ENCODE measurements around the gene MRPS7.
"Not testable (repeated sequence)": the region's sequence is repeated elsewhere in the genome, so short reads cannot be mapped to it uniquely, and the experiment has no call there.

MRPS7 gene

DNA sequence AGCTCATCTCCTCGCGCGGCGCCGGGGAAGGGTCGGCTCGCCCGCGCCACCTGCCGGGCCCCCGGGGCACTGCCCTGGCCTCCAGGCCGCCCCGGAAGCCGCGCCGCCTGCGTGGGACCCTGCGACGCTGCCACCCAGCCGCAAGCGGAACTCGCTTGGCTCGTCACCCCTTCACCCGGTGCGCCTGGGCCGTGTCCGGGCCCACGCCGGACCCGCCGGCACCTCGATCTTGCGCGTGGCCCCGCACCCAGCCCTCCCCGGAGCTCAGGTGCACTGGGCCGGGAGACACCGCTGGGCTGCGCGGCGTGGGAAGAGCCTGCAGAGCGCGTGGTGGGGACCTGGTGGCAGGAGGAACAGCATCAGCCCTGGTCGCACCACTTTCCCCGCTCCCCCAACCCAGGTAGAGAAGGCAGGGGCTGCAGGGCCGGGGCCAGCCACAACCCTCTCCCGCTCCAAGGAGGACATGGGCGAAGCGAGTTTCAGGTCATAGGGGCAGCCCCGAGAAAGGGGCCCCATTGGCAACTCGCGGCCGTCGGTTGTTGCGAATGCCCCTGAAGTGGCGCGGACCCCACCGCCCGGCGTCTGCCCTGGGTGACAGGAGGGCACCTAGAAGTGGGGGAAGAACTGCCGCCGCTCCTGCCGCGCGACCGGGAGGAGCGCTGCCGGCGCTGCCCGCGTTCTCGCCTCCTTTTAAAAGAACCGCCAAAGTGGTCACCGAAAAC, 9.7 kb downstream of the MRPS7 start:
- peak; percentile 81 for DNase-seq (ENCODE audit: low spot score)

- no peak for DNase-seq (ENCODE audit: low spot score)
Measured at GRCh38 chr17:75271955-75272847, 10.5 kb downstream of the MRPS7 start.

GRCh38 chr17:75272848-75273184, 11.1 kb downstream of the MRPS7 start:
- DNase-seq (ENCODE audit: low spot score): no peak

GRCh38 chr17:75273977-75274708, 12.5 kb downstream of the MRPS7 start:
- no peak for DNase-seq (ENCODE audit: low spot score)

- DNase-seq (ENCODE audit: low spot score): no peak
Measured at GRCh38 chr17:75277664-75278071, 16.0 kb downstream of the MRPS7 start.

DNA sequence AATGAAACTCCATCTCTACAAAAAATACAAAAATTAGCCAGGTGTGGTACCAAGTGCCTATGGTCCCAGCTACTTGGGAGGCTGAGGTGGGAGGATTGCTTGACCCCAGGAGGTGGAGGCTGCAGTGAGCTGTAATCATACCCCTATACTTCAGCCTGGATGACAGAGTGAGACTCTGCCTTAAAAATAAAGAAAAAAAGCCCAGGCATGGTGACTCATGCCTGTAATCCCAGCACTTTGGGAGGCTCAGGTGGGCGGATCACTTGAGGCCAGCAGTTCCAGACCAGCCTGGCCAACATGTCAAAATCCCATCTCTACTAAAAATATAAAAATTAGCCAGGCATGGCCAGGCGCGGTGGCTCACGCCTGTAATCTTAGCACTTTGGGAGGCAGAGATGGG, 18.5 kb downstream of the MRPS7 start:
- not testable (repeated sequence) for DNase-seq (ENCODE audit: low spot score)

DNA sequence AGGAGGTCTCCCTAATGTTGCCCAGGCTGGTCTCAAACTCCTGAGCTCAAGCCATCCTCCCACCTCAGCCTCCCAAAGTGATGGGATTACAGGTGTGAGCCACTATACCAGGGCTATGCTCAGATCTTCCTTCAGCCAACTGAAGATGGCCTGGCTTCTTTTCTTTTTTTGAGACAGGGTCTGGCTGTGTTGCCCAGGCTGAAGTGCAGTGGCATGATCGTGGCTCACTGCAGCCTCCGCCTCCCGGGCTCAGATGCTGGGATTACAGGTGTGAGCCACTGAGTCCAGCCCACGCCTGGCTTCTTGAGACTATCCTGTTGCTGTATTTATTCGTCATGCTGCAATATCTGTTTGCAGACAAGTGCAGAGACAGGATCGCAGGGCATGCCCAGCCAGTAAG, 23.4 kb downstream of the MRPS7 start:
- no peak for DNase-seq (ENCODE audit: low spot score)

GRCh38 chr17:75287221-75287620, 25.5 kb downstream of the MRPS7 start:
- no peak for DNase-seq (ENCODE audit: low spot score)

DNA sequence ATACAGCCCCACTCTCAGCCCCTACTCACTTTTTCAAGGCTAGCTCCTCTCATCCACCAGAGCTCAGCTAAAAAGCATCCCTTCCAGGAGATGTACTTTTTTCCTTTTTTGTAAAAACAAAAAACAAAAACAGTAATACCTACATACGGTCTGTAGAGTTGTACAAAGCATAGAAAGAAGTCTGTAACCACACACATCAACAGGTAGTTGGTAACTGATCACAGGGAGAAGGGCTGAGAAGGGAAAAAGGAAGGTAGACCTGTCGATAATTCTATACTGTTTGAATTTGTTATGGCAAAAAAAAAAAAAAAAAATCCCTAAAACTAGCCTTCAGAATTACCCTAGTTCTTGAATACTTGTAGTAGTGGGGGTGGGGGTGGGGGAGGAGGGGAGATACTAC, 26.7 kb downstream of the MRPS7 start:
- DNase-seq (ENCODE audit: low spot score): no peak

DNA sequence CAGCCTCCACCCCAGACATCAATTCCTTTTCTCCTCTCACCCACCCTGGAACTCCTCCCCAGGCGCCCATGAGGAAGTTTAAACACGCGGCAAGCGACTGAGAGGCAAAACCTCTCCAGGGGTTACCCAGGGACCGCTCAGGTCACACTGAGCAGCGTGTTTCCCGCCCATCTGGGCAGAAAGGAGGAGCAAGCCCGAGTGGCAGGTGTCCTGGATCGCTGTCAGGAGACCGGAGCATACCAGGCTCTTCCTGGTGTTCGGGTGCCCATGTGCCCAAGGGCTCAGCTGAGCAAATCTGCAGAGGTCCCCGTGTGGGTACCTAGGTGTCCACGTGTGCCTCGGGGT, 27.1 kb downstream of the MRPS7 start:
- no peak for DNase-seq (ENCODE audit: low spot score)

DNA sequence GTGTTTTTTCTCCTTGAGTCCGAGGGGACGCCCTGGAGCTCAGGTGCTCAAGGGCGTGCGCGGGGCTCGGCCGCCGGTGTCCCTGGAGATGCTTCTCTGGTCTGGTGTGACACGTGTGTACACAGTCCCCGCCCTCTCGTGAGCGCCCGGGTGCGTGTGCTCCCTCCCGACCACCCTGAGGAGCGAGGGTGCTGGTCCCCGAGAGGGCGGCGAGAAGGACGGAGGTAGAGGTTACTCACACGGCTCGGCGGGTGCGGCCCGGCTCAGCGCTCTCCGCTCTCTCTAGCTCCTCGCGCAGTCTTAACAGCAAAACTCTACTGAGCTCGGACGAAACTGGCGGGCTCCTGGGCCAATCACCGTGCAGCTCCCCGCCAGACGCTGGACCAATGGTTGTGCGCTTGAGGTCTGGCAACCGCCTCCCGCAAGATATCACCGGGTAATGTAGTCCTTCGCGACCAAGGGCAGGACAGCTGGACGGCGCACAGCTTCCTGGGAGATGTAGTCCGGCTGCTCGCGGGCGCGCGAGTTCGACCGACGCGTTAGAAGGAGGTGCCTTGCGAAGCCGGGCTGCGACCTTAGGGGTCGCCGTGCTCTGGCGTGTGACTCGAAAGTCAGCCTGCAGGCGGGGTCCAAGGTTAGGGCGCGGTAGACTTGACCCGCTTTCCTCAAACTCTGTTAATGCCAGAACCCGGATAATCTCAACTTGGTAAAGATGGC, 27.6 kb downstream of the MRPS7 start, which contains the start of gene SLC25A19:
SLC25A19 (minus strand) TSS at position 319 of the 717 bp plus-strand sequence. CDS start 2,669 bp downstream, outside the sequence.
- DNase-seq (ENCODE audit: low spot score): peak; percentile 99

GRCh38 chr17:75289832-75290337, 28.2 kb downstream of the MRPS7 start:
- DNase-seq (ENCODE audit: low spot score): peak; percentile 66

GRCh38 chr17:75292810-75293448, 31.2 kb downstream of the MRPS7 start:
- DNase-seq (ENCODE audit: low spot score): not testable (repeated sequence)

DNA sequence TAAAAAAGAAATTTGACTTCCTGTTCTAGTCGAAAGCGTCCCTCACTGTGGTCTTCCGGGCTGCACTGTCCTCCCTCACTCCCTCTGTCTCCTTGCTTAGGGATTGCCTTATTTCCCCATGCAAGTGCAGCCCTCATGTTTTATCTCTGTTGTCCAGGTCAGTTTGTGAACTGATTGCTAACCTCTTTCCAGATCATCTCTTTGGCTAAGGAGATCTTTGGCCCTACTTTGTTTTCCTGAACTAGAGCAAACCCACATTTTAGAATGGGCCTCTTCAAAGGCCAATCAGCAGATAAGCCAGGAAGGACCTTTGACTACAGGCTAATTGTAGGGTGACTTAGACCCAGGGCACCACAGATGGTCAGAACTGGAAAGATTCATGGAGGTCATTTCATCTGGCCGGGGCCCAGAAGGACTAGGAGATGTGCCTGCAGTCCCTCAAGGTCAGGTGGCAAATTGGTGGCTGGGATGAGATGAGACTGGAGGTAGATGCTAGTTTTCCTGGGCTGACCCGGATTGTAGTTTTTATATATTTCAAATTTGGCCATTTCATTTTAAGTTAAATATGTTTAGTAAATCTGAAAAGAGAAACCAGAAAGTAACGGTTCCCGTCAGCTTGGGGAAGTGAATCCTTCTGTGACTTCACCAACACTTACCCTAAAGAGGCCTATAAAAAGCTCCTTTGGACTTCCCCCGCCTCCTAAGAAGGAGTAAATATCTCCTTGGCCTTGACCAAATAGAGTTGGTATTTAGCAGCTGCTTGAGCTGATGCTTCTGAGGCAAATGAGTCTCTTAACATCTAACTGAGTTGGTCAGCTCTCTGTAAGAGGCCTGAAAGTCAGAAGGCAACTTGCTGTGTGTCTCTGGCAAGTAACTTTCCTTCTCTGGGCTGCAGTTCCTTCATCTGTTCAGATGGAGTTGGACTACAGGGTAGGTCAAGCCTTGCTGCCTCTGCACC, 33.8 kb downstream of the MRPS7 start:
- no peak for DNase-seq (ENCODE audit: low spot score)

DNA sequence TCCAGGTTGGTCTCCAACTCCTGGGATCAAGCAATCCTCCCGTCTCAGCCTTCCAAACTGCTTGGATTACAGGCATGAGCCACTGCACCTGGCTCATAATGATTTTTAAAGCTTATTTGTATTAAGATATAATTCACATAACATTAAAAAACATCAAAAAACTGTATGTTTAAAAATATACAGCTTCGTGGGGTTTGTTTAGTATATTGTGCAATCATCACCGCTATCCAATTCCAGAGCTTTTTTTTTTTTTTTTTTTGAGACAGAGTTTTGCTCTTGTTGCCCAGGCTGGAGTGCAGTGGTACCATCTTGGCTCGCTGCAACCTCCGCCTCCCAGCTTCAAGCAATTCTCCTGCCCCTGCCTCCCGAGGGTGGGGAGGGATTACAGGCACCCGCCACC, 38.6 kb downstream of the MRPS7 start:
- no peak for DNase-seq (ENCODE audit: low spot score)

GRCh38 chr17:75301049-75301448, 39.4 kb downstream of the MRPS7 start:
- DNase-seq (ENCODE audit: low spot score): no peak

DNA sequence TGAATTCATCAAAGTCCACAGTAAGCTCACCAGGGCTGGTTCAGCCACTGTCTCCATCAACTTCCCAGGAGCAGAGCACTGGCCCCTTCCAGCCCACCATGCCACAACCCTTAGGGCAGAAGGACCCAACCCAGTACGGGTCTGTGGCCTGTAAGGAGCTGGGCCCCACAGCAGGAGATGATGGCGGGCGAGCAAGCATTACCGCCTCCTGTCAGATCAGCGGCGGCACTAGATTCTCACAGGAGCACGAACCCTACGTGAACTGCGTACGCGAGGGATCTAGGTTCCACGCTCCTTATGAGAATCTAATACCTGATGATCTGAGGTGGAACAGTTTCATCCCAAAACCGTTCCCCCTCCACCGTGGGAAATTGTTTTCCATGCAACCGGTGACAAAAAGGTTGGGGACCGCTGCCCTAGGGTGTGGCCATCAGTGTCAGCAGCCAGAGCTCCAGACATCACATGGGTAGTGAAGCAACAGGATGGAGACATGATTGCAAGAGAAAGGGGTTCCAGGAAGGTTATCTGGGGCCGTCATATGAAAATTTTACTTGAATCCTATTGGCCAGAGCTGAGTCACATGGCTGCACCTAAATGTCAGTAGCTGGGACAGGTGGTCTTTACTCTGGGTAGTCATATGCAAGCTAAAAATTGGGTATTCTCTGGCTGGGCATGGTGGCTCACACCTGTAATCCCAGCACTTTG, 40.0 kb downstream of the MRPS7 start:
- no peak for DNase-seq (ENCODE audit: low spot score)

GRCh38 chr17:75307957-75308731, 46.5 kb downstream of the MRPS7 start:
- DNase-seq (ENCODE audit: low spot score): no peak
